Effector memory CD4-positive, alpha-beta T cell (primary cell): ENCODE measurements around the gene PRTN3.
"Not testable (repeated sequence)": the region's sequence is repeated elsewhere in the genome, so short reads cannot be mapped to it uniquely, and the experiment has no call there.

ENCODE experiments used
- DNase-seq, 3 donors: peaks; one replicate each; pipeline ENCODE4 v3.0.0-alpha.2; 2020
- H3K27ac ChIP-seq: 2 replicates; pipeline ENCODE4 v1.7.0; 2013; ENCODE audit warnings: mild to moderate bottlenecking, low read length, moderate library complexity; ENCODE audit not compliant: insufficient read depth, poor library complexity, severe bottlenecking
- H3K27me3 ChIP-seq: replicated peaks from 2 replicates; pipeline ENCODE4 v1.7.0; 2013; ENCODE audit warnings: mild to moderate bottlenecking, low read length; ENCODE audit not compliant: insufficient read depth, control insufficient read depth, poor library complexity, severe bottlenecking
- H3K36me3 ChIP-seq: 2 replicates; pipeline ENCODE4 v1.7.0; 2013; ENCODE audit warnings: mild to moderate bottlenecking, low read length, moderate library complexity; ENCODE audit not compliant: control insufficient read depth, insufficient read depth
- H3K4me1 ChIP-seq: 2 replicates; pipeline ENCODE4 v1.7.0; 2013; ENCODE audit warnings: low read length, mild to moderate bottlenecking; ENCODE audit not compliant: control insufficient read depth, insufficient read depth, poor library complexity, severe bottlenecking
- H3K4me3 ChIP-seq: 2 replicates; pipeline ENCODE4 v1.7.0; 2013; ENCODE audit warnings: low read length, low read depth, mild to moderate bottlenecking; ENCODE audit not compliant: insufficient read depth, poor library complexity, severe bottlenecking
- H3K9me3 ChIP-seq: 2 replicates; pipeline ENCODE4 v1.7.0; 2013; ENCODE audit warnings: mild to moderate bottlenecking, low read length, moderate library complexity; ENCODE audit not compliant: control insufficient read depth

The PRTN3 gene

GRCh38 chr19:829129-829758, 11.6 kb upstream of the PRTN3 start:
- Histone ChIP-seq H3K36me3 (no peaks in the 10 kb centered on the region), H3K4me3 (no peak overlapping the region), H3K27me3 (peaks cover 4% of the 10 kb centered on the region), H3K9me3 (no peaks in the 10 kb centered on the region), H3K4me1 (no peaks in the 10 kb centered on the region), H3K27ac (no peak overlapping the region)
- DNase-seq, result no peak

- no peak for DNase-seq
- H3K27ac ChIP-seq, result no peak overlapping the region
- H3K4me1 ChIP-seq, result no peaks in the 10 kb centered on the region
- no peak overlapping the region for H3K4me3 ChIP-seq
- no peaks in the 10 kb centered on the region for H3K36me3 ChIP-seq
- H3K9me3 ChIP-seq, result no peaks in the 10 kb centered on the region
- peaks cover 4% of the 10 kb centered on the region for H3K27me3 ChIP-seq
Measured at GRCh38 chr19:831407-832369, 9.1 kb upstream of the PRTN3 start.

GRCh38 chr19:834216-834615, 6.6 kb upstream of the PRTN3 start:
- Histone ChIP-seq H3K27me3 (peaks cover 4% of the 10 kb centered on the region), H3K36me3 (no peaks in the 10 kb centered on the region), H3K4me3 (no peak overlapping the region), H3K27ac (no peak overlapping the region), H3K9me3 (no peaks in the 10 kb centered on the region), H3K4me1 (no peaks in the 10 kb centered on the region)
- DNase-seq, result no peak

GRCh38 chr19:835210-835810, 5.5 kb upstream of the PRTN3 start:
- peaks cover 4% of the 10 kb centered on the region for H3K27me3 ChIP-seq

GRCh38 chr19:842802-843179, 2.0 kb downstream of the PRTN3 start:
- H3K27ac ChIP-seq, H3K4me3 ChIP-seq, DNase-seq, H3K4me1 ChIP-seq, H3K9me3 ChIP-seq, H3K36me3 ChIP-seq: not testable (repeated sequence)
- peaks cover 12% of the 10 kb centered on the region for H3K27me3 ChIP-seq

More at GRCh38 chr19:835210-835810, 5.5 kb upstream of the PRTN3 start:
- Histone ChIP-seq H3K4me1 (no peaks in the 10 kb centered on the region), H3K9me3 (no peaks in the 10 kb centered on the region), H3K4me3 (no peak overlapping the region), H3K36me3 (no peaks in the 10 kb centered on the region), H3K27ac (no peak overlapping the region)
- no peak for DNase-seq

GRCh38 chr19:843180-843835, 2.5 kb downstream of the PRTN3 start:
- DNase-seq, result no peak
- Histone ChIP-seq H3K9me3 (no peaks in the 10 kb centered on the region), H3K36me3 (no peaks in the 10 kb centered on the region), H3K4me3 (no peak overlapping the region), H3K27ac (no peak overlapping the region), H3K4me1 (peaks cover 8% of the 10 kb centered on the region), H3K27me3 (peaks cover 14% of the 10 kb centered on the region)

GRCh38 chr19:843836-844545, 3.2 kb downstream of the PRTN3 start:
- H3K4me3 ChIP-seq, result no peak overlapping the region
- H3K36me3 ChIP-seq, result no peaks in the 10 kb centered on the region
- peaks cover 21% of the 10 kb centered on the region for H3K27me3 ChIP-seq
- no peaks in the 10 kb centered on the region for H3K9me3 ChIP-seq
- DNase-seq, result no peak
- H3K4me1 ChIP-seq, result peaks cover 8% of the 10 kb centered on the region
- no peak overlapping the region for H3K27ac ChIP-seq

- DNase-seq, result no peak
- Histone ChIP-seq H3K36me3 (no peaks in the 10 kb centered on the region), H3K27me3 (peaks cover 21% of the 10 kb centered on the region), H3K9me3 (no peaks in the 10 kb centered on the region), H3K27ac (no peak overlapping the region), H3K4me1 (peaks cover 8% of the 10 kb centered on the region), H3K4me3 (no peak overlapping the region)
Measured at GRCh38 chr19:844546-844971, 3.8 kb downstream of the PRTN3 start.

- Histone ChIP-seq H3K36me3 (no peaks in the 10 kb centered on the region), H3K4me1 (peaks cover 8% of the 10 kb centered on the region), H3K27me3 (peaks cover 33% of the 10 kb centered on the region)
Measured at GRCh38 chr19:845707-846521, 5.1 kb downstream of the PRTN3 start.

More at GRCh38 chr19:845707-846521, 5.1 kb downstream of the PRTN3 start:
- DNase-seq, result no peak
- Histone ChIP-seq H3K9me3 (no peaks in the 10 kb centered on the region), H3K4me3 (no peak overlapping the region), H3K27ac (no peak overlapping the region)
